Activated B cell treated with CpG ODN at 0.5 μM for 24 hours (primary cell): ENCODE data around the gene FOXF1. TPM values are rescaled to one million over a fixed set of nuclear protein-coding genes. Genes with fewer than 3 reads are reported as not detected.

Experiments used
- ATAC-seq: fragments of 200-7000 bp; cut with Tn5 transposase; one replicate; pipeline ENCODE4 v1.10.0; 2021; ENCODE audit warnings: low read depth, mild to moderate bottlenecking, moderate library complexity
- CTCF ChIA-PET: fragments of 350-600 bp; sonication (Branson Sonifier 250); formaldehyde crosslinking; loops from one replicate; lab custom pipeline; 2021; ENCODE audit warnings: antibody characterized with exemption; lab: Charles Lee
- POLR2A ChIA-PET: fragments of 350-600 bp; sonication (Branson Sonifier 250); formaldehyde crosslinking; loops from one replicate; lab custom pipeline; 2021; ENCODE audit warnings: antibody characterized with exemption; lab: Charles Lee
- DNase-seq: peaks from one replicate; pipeline ENCODE4 v3.0.0; 2022
- H3K27ac Mint-ChIP-seq: one replicate; pipeline ENCODE4 v1.8.0; 2020; ENCODE audit warnings: mixed read lengths
- H3K27me3 Mint-ChIP-seq: one replicate; pipeline ENCODE4 v1.8.0; 2021; ENCODE audit warnings: mixed read lengths
- H3K36me3 Mint-ChIP-seq: one replicate; pipeline ENCODE4 v1.8.0; 2021; ENCODE audit warnings: low read depth, mixed read lengths
- H3K4me1 Mint-ChIP-seq: one replicate; pipeline ENCODE4 v1.8.0; 2021; ENCODE audit warnings: mixed read lengths
- H3K4me3 Mint-ChIP-seq: one replicate; pipeline ENCODE4 v1.8.0; 2020; ENCODE audit warnings: mild to moderate bottlenecking, mixed read lengths
- H3K9me3 Mint-ChIP-seq: one replicate; pipeline ENCODE4 v1.8.0; 2020; ENCODE audit warnings: mixed read lengths
- CTCF ChIP-seq: fragments of 200-600 bp; IDR thresholded peaks from one replicate; pipeline ENCODE4 v1.8.0; 2022; ENCODE audit warnings: antibody characterized with exemption, mild to moderate bottlenecking
- intact Hi-C: fragments of 100-400 bp; cut with micrococcal nuclease; formaldehyde crosslinking; loops from one replicate; pipeline ENCODE4 v1.15.1; 2024
- total RNA-seq: library from RNA; stranded (reverse); gene quantifications from 2 replicates; pipeline ENCODE4 v1.2.3, GENCODE V29; 2022

The FOXF1 gene
- total RNA-seq, 1 donor from 2014 or later = not detected

GRCh38 chr16:86492267-86492960 lies 17.9 kb upstream of the FOXF1 start:
- H3K27ac Mint-ChIP-seq = no peak overlapping the region
- no peak for DNase-seq
- no peak overlapping the region for H3K4me3 Mint-ChIP-seq
- ChIA-PET POLR2A (interaction anchor here (1.0 kb wide), 1 partner anchor 24 kb away, joined by 3 read pairs; no protein-coding TSS in a partner anchor), CTCF (no interaction called here)
- no peak for TF ChIP-seq CTCF
- no peaks in the 10 kb centered on the region for H3K9me3 Mint-ChIP-seq
- ATAC-seq = no peak
- H3K4me1 Mint-ChIP-seq = no peaks in the 10 kb centered on the region
- intact Hi-C loops = no loop called here
- no peaks in the 10 kb centered on the region for H3K36me3 Mint-ChIP-seq
- peaks cover 72% of the 10 kb centered on the region for H3K27me3 Mint-ChIP-seq

GRCh38 chr16:86492961-86493629 lies 17.2 kb upstream of the FOXF1 start:
- H3K27ac Mint-ChIP-seq = no peak overlapping the region
- intact Hi-C loops = no loop called here
- no peaks in the 10 kb centered on the region for H3K36me3 Mint-ChIP-seq
- POLR2A ChIA-PET = interaction anchor here (1.0 kb wide), 1 partner anchor 24 kb away, joined by 3 read pairs; no protein-coding TSS in a partner anchor
- no peaks in the 10 kb centered on the region for H3K4me1 Mint-ChIP-seq
- TF ChIP-seq CTCF = no peak
- H3K4me3 Mint-ChIP-seq = no peak overlapping the region
- CTCF ChIA-PET = no interaction called here
- DNase-seq (no peak), ATAC-seq (no peak)
- H3K27me3 Mint-ChIP-seq = peaks cover 70% of the 10 kb centered on the region
- H3K9me3 Mint-ChIP-seq = no peaks in the 10 kb centered on the region

- intact Hi-C loops = loop anchor here (2.0 kb wide), 1 partner anchor 15 kb away; no protein-coding TSS in a partner anchor
- Mint-ChIP-seq H3K27ac (no peak overlapping the region), H3K9me3 (no peaks in the 10 kb centered on the region), H3K27me3 (peaks cover 68% of the 10 kb centered on the region), H3K36me3 (no peaks in the 10 kb centered on the region), H3K4me1 (no peaks in the 10 kb centered on the region), H3K4me3 (no peak overlapping the region)
- ATAC-seq (no peak), DNase-seq (no peak)
- ChIA-PET POLR2A (no interaction called here), CTCF (no interaction called here)
- TF ChIP-seq CTCF = no peak
These were observed 16.2 kb upstream of the FOXF1 start for GRCh38 chr16:86494039-86494564.

GRCh38 chr16:86494565-86495356 lies 15.6 kb upstream of the FOXF1 start:
- Mint-ChIP-seq H3K36me3 (no peaks in the 10 kb centered on the region), H3K27me3 (peaks cover 68% of the 10 kb centered on the region), H3K9me3 (no peaks in the 10 kb centered on the region), H3K4me3 (no peak overlapping the region), H3K27ac (no peak overlapping the region), H3K4me1 (no peaks in the 10 kb centered on the region)
- intact Hi-C loops = loop anchor here (2.0 kb wide), 1 partner anchor 14 kb away; no protein-coding TSS in a partner anchor
- DNase-seq = no peak
- ATAC-seq = no peak
- no peak for TF ChIP-seq CTCF
- ChIA-PET POLR2A (no interaction called here), CTCF (no interaction called here)
